Measurements from ENCODE around the gene TOR1AIP2.

Gene TOR1AIP2

GRCh38 chr1:179877586-179878265 is at the start of gene TOR1AIP2:
TSS of gene TOR1AIP2 (minus strand) at chr1:179877803. CDS start at chr1:179852665, 25,138 bp downstream.
- DNase-seq (ENCODE audit: low spot score): peak; percentile 86

DNA sequence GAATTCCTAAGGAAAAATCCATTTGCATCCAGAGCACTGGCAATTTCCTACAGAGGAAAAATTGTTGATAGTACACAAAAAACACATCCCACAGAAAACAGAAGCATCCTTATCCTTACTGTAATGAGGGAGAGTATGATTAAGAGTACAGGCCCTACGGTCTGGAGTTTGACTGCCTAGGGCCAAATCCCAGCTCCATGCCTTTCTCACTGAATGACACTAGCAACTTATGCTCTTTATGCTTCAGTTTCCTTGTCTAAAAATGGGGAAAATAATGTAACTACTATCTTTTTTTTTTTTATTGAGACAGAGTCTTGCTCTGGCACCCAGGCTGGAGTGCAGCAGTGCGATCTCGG is 49.2 kb upstream of the TOR1AIP2 start:
- DNase-seq (ENCODE audit: low spot score): no peak

GRCh38 chr1:179925922-179926849 is 48.6 kb upstream of the TOR1AIP2 start:
- no peak for DNase-seq (ENCODE audit: low spot score)

GRCh38 chr1:179925302-179925701 is 47.7 kb upstream of the TOR1AIP2 start:
- no peak for DNase-seq (ENCODE audit: low spot score)

DNA sequence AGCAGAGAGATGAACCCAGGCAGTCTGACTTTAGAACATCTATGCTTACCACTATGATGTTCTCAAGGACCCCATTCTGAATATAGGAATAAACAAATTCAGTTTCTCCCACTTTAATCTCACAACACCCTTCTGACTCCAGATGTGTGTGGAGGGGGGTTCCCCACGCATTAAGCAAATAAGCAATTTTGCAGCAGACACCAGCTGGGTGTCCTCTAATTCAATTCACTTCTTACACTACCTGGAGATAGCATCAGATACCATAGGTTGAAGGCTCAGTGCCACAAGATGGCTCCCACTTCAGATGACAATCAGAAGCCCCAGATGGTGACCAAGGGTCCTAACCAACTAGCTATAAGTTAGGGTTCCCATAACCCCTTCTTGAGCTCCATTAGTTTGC is 46.7 kb upstream of the TOR1AIP2 start:
- no peak for DNase-seq (ENCODE audit: low spot score)

- no peak for DNase-seq (ENCODE audit: low spot score)
Measured at GRCh38 chr1:179923029-179923428, 45.4 kb upstream of the TOR1AIP2 start.

DNA sequence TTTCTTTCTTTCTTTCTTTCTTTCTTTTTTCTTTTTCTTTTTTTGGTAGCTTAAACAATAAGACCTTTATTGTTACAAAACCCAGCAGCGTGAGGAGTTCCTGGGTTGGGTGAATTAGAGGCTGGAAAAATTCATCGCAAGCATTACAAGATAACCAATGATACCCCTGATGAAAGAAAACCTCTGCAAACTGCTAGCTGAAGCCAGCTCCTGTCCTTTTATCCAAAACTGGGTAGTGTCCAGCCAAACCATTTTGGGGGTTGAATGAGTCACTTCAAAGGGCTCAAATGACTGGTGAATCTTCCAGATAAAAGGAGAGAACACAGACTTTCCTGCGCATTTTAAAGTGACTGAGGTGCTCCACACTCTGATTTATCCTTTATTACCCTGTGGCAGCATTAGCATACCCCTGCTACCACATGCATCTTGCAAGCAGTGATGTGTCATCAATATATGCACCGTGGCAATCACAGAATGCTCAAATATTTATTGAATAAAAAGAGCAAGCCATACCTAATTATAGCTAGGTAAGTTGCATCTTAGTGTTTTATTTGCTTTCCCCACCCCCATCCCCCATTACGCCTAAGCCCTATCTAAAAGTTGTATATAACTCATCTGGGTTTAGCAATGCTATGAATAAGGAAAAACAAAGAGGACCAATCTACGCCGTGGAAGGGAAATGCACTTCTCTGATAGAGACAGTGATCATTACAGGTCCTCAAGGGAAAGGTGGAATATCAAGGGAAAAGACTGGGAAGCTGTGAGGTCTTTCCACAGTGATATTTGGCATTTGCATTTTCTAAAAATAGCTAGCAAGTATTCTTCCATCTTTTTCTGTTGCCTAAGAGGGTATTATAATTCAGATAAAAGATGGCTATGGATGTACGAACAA is 44.6 kb upstream of the TOR1AIP2 start:
- DNase-seq (ENCODE audit: low spot score): no peak

GRCh38 chr1:179921472-179921871 is 43.9 kb upstream of the TOR1AIP2 start:
- peak; percentile 17 for DNase-seq (ENCODE audit: low spot score)

DNA sequence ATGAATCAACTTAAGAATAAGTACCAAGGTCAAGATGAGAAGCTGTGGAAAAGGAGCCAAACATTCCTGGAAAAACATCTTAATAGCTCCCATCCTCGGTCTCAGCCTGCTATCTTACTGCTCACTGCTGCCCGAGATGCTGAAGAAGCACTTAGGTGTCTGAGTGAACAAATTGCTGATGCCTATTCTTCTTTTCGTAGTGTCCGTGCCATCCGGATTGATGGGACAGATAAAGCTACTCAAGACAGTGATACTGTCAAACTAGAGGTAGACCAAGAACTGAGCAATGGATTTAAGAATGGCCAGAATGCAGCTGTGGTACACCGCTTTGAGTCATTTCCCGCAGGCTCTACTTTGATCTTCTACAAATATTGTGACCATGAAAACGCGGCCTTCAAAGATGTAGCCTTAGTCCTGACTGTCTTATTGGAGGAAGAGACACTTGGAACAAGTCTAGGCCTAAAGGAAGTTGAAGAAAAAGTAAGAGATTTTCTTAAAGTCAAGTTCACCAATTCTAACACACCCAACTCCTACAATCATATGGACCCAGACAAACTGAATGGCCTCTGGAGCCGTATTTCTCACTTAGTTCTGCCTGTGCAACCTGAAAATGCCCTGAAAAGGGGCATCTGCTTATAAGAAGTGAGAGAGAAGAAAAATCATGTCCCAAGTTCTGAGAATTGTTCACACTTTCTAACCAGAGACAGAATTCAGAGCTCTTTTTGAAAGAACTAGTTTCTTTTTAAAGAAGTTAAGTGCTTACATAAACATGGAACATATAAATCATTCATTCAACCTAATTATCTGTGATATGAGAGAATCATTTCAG is 40.2 kb upstream of the TOR1AIP2 start:
- no peak for DNase-seq (ENCODE audit: low spot score)

DNA sequence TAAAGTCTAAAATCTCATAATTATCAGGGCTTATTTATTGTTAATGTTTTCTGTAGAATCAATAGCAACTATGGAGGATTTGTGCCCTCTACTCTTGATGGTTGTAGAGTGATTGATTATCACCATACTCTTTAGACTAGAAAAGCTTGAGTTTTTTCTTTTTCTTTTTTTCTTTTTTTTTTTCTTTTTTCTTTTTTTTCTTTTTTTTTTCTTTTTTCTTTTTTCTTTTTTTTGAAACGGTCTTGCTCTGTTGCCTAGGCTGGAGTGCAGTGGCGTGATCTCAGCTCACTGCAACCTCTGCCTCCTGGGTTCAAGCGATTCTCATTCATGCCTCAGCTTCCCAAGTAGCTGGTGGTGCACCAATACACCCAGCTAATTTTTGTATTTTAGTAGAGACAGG is 34.2 kb upstream of the TOR1AIP2 start:
- no peak for DNase-seq (ENCODE audit: low spot score)

- no peak for DNase-seq (ENCODE audit: low spot score)
Measured at GRCh38 chr1:179910934-179911333, 33.3 kb upstream of the TOR1AIP2 start.

- no peak for DNase-seq (ENCODE audit: low spot score)
Measured at GRCh38 chr1:179889589-179889988, 12.0 kb upstream of the TOR1AIP2 start.

GRCh38 chr1:179888071-179888470 is 10.5 kb upstream of the TOR1AIP2 start:
- DNase-seq (ENCODE audit: low spot score): no peak

DNA sequence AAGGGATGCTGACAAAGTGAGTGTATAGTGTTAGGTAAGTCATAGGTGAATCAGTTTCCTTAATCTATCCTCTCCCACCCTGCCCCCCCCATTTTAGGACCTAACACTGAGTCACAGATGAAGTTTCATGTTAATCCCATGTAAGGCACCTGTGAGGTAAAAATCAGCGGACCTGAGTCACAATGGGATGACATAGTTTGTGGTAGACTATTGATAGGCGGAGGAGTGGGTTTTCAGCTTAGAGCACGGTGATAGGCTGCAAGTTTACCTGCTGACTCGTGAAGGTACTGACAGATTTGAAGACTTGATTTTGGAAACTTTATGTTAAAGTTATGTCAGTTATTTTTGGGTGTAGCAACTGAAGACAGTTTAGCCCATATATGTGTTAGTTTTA is 6.1 kb upstream of the TOR1AIP2 start:
- DNase-seq (ENCODE audit: low spot score): peak; percentile 10

DNA sequence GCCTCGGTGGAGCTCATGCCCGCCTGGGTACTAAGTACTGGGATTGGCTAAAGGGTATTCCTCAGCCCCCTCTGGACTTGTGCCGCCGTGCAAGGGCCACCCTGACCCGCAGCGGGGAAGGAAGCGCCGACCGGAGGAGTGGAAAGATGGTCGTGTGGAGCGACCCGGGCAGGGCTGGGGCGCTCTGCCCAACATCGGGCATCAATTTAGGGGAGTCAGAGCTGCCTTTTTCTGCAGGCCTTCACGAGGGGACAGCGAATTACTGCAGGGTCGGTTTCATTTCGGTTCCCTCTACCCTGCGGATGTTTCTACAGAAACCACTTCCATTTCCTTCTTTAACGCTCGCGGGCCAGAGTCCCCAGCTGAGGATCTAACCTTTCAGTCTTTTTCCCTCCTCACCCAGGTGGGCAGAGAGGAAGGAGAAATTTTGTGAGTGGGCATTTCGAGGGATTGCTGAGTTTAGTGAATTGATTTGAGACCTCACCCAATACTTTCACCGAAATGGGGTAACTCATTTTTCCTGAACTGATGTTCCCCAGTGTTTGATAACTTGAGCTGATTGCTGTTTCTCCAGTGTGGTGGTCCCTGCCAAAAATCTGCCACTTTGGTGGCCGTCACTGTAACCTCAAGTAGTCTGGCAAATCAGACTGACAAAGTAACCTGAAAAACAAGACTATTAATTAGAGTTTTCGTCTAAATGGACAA is 5.6 kb upstream of the TOR1AIP2 start:
- DNase-seq (ENCODE audit: low spot score): peak; percentile 72

DNA sequence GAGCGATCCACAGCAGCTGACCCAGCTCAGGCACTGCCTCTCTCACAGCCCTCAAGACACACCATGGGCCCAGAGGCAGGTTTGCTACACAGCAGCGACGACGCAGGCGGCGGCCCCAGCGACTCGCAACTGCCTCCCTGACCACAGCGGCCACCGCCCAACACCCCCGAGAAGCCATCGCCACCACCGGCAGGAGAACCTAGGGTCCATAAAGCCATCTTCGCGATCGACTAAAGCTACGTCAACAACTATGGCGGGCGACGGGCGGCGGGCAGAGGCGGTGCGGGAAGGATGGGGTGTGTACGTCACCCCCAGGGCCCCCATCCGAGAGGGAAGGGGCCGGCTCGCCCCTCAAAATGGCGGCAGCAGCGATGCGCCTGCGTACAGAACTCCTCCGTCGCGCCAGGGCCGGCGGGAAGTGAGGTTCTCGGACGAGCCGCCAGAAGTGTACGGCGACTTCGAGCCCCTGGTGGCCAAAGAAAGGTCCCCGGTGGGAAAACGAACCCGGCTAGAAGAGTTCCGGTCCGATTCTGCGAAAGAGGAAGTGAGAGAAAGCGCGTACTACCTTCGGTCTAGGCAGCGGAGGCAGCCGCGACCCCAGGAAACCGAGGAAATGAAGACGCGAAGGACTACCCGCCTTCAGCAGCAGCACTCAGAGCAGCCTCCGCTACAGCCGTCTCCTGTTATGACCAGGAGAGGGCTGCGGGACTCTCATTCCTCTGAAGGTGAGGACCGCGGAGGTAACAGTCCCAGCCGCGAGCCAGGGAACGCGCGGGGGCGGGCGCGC is 4.8 kb upstream of the TOR1AIP2 start, which contains the start of gene TOR1AIP1:
TOR1AIP1 (plus strand) TSS at position 33 of the 787 bp plus-strand sequence; CDS start at position 251, 218 bp downstream.
- DNase-seq (ENCODE audit: low spot score): peak; percentile 91

DNA sequence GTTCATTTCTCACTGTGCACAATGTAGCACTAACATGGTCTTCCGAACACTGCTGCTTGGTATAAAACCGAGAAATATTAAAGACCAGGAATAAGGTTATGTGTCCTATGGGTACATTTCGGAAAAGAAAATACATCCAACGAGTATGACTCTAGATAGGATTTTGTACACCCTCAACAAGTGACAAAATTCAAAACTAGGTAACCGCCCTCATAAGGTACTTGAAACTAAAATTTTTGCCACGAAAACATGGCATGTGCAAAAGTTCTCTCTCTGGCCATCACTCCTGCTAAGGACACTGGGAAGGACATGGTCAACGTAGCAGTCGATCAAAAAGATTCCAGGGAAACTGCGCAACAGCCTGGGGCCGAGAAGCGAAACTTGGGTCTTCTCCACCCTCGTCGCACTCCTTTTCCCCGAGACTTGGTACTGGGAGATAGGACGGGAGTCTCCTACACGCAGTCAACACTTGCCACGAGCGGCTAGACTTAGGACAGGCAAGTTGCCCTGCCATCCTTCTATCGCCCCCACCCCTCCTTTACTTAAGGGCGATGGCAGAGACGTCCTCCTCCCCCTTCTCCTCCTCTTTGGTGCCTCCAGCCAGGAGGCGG is 4.1 kb upstream of the TOR1AIP2 start:
- DNase-seq (ENCODE audit: low spot score): peak; percentile 74

DNA sequence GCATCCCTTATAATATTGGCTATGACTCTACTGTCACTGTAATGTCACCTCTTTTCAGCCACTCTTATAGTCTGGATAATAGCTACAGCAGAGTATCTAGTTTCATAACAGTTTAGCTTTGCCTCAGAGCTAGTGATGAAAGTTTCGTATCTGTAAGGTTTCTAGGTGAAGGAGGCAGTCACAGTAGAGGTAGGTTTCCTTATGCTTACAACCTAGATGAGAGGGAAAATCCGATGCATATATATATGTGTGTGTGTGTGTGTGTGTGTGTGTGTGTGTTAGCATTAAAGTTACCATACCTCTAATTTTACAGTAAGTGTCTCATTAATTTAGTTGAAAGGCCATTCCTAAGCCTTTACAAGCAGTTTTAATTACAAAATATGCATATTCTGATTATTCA is 2.2 kb upstream of the TOR1AIP2 start:
- DNase-seq (ENCODE audit: low spot score): no peak

DNA sequence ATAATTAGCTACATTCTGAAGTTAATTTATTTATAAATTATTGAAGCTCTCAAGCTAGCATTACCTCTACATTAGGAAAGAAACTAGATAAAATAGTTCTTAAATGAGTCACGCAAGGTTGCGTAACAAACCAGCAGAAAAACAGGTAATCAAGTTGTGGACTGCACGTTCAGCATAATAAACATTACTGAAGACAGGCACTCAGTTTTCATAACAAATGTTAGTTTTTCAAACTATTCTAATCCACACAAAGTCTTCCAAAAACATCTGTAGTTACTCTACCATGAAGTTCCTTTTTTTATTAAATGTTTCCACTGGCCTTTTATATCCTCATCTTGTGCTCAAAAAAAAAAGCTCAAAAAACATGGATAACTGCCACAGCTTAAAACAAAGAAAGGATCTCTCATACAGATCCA is 1.3 kb downstream of the TOR1AIP2 start:
- DNase-seq (ENCODE audit: low spot score): no peak
